ENCODE results near the gene WFDC2. TPM values are rescaled to one million over a fixed set of nuclear protein-coding genes. Genes with fewer than 3 reads are reported as not detected.

The WFDC2 gene
- total RNA-seq, 2 experiments from 2014 or later, result 1.3 TPM

- intact Hi-C loops (cut with micrococcal nuclease), result no loop called here
- ATAC-seq (no peak), DNase-seq (no peak)
- peaks cover 7% of the 10 kb centered on the region for H3K27me3 Mint-ChIP-seq
- H3K36me3 Mint-ChIP-seq (ENCODE audit: low read depth), result no peaks in the 10 kb centered on the region
- ChIA-PET CTCF (interaction anchor here (0.8 to 9.1 kb wide), 4 partner anchors 12 to 308 kb away, joined by 3 to 69 read pairs (median 6); no protein-coding TSS in a partner anchor), POLR2A (no interaction called here)
- peaks cover 4% of the 10 kb centered on the region for H3K4me1 Mint-ChIP-seq (ENCODE audit: low read depth)
- H3K9me3 Mint-ChIP-seq, result no peaks in the 10 kb centered on the region
- TF ChIP-seq, protein P1, sequence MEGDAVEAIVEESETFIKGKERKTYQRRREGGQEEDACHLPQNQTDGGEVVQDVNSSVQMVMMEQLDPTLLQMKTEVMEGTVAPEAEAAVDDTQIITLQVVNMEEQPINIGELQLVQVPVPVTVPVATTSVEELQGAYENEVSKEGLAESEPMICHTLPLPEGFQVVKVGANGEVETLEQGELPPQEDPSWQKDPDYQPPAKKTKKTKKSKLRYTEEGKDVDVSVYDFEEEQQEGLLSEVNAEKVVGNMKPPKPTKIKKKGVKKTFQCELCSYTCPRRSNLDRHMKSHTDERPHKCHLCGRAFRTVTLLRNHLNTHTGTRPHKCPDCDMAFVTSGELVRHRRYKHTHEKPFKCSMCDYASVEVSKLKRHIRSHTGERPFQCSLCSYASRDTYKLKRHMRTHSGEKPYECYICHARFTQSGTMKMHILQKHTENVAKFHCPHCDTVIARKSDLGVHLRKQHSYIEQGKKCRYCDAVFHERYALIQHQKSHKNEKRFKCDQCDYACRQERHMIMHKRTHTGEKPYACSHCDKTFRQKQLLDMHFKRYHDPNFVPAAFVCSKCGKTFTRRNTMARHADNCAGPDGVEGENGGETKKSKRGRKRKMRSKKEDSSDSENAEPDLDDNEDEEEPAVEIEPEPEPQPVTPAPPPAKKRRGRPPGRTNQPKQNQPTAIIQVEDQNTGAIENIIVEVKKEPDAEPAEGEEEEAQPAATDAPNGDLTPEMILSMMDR (IDR thresholded peaks at IDR 0.05), result no peak
- no peak overlapping the region for H3K27ac Mint-ChIP-seq
- no peak overlapping the region for H3K4me3 Mint-ChIP-seq
These were observed 6.6 kb upstream of the WFDC2 start for GRCh38 chr20:45462711-45463509.

DNA sequence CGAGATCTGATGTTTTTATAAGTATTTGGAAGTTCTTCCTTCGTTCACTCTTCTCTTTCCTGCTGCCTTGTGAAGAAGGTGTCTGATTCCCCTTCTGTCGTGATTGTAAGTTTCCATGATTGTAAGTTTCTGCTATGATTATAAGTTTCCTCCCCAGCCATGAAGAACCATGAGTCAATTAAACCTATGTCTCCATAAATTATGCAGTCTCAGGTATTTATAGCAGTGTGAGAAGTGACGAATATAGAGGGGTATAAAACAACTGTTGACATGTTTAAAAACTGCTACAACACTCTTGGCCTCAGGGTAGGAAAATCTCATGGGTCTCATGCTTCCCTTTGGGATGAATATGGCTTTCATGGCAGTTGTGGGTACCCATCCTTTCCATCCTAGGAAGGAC, 5.8 kb upstream of the WFDC2 start:
- H3K27ac Mint-ChIP-seq, result no peak overlapping the region
- DNase-seq, result no peak
- H3K36me3 Mint-ChIP-seq (ENCODE audit: low read depth), result no peaks in the 10 kb centered on the region
- peaks cover 12% of the 10 kb centered on the region for H3K27me3 Mint-ChIP-seq
- CTCF ChIA-PET, result interaction anchor here (1.1 to 9.1 kb wide), 4 partner anchors 12 to 307 kb away, joined by 3 to 69 read pairs (median 6); no protein-coding TSS in a partner anchor
- TF ChIP-seq, protein P1 (IDR thresholded peaks at IDR 0.05), result no peak
- no peaks in the 10 kb centered on the region for H3K9me3 Mint-ChIP-seq
- ATAC-seq, result no peak
- H3K4me3 Mint-ChIP-seq, result no peak overlapping the region
- H3K4me1 Mint-ChIP-seq (ENCODE audit: low read depth), result peaks cover 4% of the 10 kb centered on the region
- POLR2A ChIA-PET, result interaction anchor here (1.0 kb wide), 1 partner anchor 89 kb away, joined by 3 read pairs; no protein-coding TSS in a partner anchor
- intact Hi-C loops (cut with micrococcal nuclease), result no loop called here

DNA sequence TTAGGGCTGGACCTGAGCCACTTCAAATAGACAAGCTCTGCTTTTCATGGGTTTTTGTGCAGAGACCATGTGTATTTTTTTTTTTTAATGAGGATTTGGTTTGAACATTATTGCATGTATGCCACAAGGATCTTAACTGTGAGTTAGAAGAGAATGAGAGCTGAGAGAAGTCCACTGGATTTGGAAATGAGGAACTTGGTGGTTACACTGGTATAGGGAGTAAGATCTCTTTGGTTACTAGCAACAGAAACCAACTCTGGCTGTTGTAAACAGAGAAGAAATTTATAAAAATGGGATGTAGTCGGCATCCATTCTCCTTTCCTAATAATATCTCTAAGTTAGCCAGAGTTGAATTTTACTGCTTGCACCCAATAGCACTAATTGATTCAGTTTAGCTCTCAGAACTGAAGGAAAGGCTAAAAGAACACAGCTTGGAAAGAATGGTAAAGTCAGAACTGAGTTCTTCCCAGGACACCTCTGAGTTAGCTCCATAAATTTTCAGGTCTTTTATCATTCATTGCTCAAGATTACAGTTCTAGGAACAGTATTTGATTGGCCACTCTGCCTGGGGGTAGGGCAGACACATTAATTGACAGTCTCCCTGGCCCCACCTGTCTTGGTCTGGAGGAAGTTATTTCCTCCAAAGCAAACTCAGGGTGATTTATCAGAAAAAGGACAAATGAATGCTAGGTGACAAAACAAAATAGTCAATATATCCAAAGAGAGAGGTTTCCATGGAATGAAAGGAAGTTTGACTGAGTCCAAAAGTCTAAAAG, 3.9 kb upstream of the WFDC2 start:
- CTCF ChIA-PET, result interaction anchor here (1.1 to 9.1 kb wide), 7 partner anchors 9 to 305 kb away, joined by 4 to 69 read pairs (median 7); partner anchors contain the start of gene SYS1
- Mint-ChIP-seq H3K9me3 (no peaks in the 10 kb centered on the region), H3K36me3 (ENCODE audit: low read depth) (no peaks in the 10 kb centered on the region), H3K27me3 (peaks cover 24% of the 10 kb centered on the region), H3K27ac (no peak overlapping the region), H3K4me3 (no peak overlapping the region), H3K4me1 (ENCODE audit: low read depth) (peaks cover 10% of the 10 kb centered on the region)
- DNase-seq (no peak), ATAC-seq (no peak)
- TF ChIP-seq, protein P1 (IDR thresholded peaks at IDR 0.05), result no peak
- intact Hi-C loops (cut with micrococcal nuclease), result no loop called here
- POLR2A ChIA-PET, result interaction anchor here (0.8 kb wide), 1 partner anchor 91 kb away, joined by 3 read pairs; no protein-coding TSS in a partner anchor

- peaks cover 5% of the 10 kb centered on the region for H3K4me1 Mint-ChIP-seq (ENCODE audit: low read depth)
- TF ChIP-seq, protein P1 (IDR thresholded peaks at IDR 0.05), result no peak
- ChIA-PET CTCF (interaction anchor here (0.8 to 1.4 kb wide), 5 partner anchors 16 to 148 kb away, joined by 3 to 4 read pairs (median 3); no protein-coding TSS in a partner anchor), POLR2A (no interaction called here)
- DNase-seq (no peak), ATAC-seq (no peak)
- intact Hi-C loops (cut with micrococcal nuclease), result no loop called here
- no peak overlapping the region for H3K4me3 Mint-ChIP-seq
- no peaks in the 10 kb centered on the region for H3K9me3 Mint-ChIP-seq
- H3K36me3 Mint-ChIP-seq (ENCODE audit: low read depth), result no peaks in the 10 kb centered on the region
- peaks cover 37% of the 10 kb centered on the region for H3K27me3 Mint-ChIP-seq
- H3K27ac Mint-ChIP-seq, result no peak overlapping the region
These were observed 2.4 kb upstream of the WFDC2 start for GRCh38 chr20:45467172-45467571.

All from activated CD8-positive, alpha-beta T cell treated with anti-CD3 and anti-CD28 coated beads for 36 hours (primary cell).